Fibroblast of upper back skin (primary cell): Measurements from ENCODE around the gene ZCCHC8.

Source experiments
- DNase-seq: peaks from one replicate; pipeline ENCODE4 v3.0.0-alpha.2; 2013

Gene ZCCHC8

DNA sequence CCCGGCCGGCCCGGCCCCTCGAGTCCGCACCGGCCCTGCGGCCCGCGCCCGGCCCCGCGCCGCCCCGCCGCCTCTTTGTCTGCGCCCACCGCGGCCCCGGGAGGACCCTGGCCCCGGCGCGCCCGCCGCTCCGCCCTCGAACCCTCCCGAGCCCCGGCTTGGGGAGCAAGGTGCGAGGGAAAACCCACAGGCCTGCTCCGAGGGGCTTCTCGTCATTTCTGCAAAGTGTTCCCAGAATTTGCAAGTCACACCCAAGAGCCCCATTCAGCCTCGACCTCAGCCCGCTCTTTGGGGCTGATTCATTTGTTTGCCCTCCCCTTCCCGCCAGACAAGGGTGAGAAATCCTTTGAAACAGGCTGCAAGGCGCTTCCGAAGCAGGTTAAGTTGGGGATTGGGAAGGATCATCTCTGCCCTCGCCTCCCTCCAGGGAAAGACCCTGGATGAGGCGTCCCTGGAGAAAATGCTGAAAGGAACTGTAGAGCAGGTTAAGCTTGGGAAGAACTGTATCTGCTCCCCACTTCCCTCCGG is 77.9 kb downstream of the ZCCHC8 start:
- DNase-seq = peak; percentile 62

DNA sequence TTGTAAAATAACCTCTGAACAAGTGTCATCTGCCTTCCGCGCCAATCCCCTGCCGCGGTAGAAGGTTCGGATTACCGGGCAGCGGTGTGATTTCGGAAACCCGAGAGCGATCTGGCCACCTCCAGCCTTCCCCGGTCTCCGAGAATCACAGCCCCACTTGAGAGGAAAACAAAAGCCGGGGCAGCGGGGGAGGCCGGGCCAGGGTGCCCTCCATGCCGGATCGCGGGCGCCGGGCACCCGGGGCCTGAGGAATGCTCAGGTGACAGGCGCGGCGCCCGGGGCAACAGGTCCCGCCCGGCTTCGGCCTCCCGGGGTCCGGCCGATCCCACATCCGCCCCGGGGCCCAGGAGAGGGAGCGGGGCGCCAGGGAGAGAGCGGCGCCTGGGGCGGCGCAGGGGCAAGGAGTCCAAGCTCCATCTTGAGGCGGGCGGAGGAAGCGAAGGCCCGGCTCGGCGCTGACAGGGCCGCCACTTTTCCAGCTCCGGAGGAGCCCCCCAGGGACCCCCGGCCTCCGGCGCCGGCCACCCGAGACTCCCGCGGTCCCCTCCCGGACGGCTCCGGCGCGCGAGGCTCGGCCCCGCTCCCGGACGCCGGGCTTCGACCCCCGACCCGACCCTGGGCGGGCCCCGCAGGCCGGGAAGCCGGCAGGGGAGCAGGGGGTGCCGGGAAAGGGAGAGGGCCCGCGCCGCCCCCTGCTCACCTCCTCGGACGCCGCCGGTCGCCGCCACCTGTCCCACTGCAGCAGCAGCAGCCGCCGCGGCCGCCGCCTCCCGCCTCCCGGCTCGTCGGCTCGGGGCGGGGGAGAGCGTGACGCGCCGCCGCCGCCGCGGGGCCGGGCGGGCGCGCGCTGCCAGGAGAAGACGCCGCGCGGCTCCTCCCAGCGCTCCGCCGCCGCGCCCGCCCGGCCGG is 78.7 kb downstream of the ZCCHC8 start, which contains the start of gene CLIP1:
CLIP1 (minus strand) TSS at position 849 of the 909 bp plus-strand sequence. CDS start 42,217 bp downstream, outside the sequence.
- DNase-seq = peak; percentile 74
